Psoas muscle (tissue), 8 donors: ENCODE measurements around the gene EXOC3L4. TPM values are rescaled to one million over a fixed set of nuclear protein-coding genes. Genes with fewer than 3 reads are reported as not detected.

ENCODE experiments used
- ATAC-seq, 4 donors: fragments of 200-7000 bp; cut with Tn5 transposase; one replicate each; pipeline ENCODE4 v1.9.1; 2020; ENCODE audit warnings: moderate library complexity in 3 of 4, mild to moderate bottlenecking in 2 of 4
- DNase-seq, 2 donors: peaks; one replicate each; pipeline ENCODE4 v3.0.0-alpha.2; 2020
- H3K27ac ChIP-seq: fragments of 200-600 bp; one replicate; pipeline ENCODE4 v1.8.0; 2022
- H3K27me3 ChIP-seq, 3 donors: fragments of 200-600 bp in 1 of 3; one replicate each; pipeline versions ENCODE4 v1.6.1 to v1.8.0; 2013 to 2022; ENCODE audit warnings: low read length in 2 of 3, mild to moderate bottlenecking in 2 of 3, moderate library complexity in 1 of 3; ENCODE audit not compliant: insufficient read depth in 3 of 3
- H3K36me3 ChIP-seq, 2 donors: fragments of 200-600 bp in 1 of 2; one replicate each; pipeline versions ENCODE4 v1.6.1 to v1.8.0; 2013 to 2022; ENCODE audit warnings: low read depth in 1 of 2, mild to moderate bottlenecking in 1 of 2, moderate library complexity in 1 of 2; ENCODE audit not compliant: insufficient read depth in 1 of 2
- H3K4me1 ChIP-seq: fragments of 200-600 bp; one replicate; pipeline ENCODE4 v1.8.0; 2022
- H3K4me3 ChIP-seq: fragments of 200-600 bp; one replicate; pipeline ENCODE4 v1.8.0; 2022; ENCODE audit warnings: mild to moderate bottlenecking
- H3K9me3 ChIP-seq: fragments of 200-600 bp; one replicate; pipeline ENCODE4 v1.8.0; 2022
- WGBS, 3 donors: extraction: QIAGEN DNeasy Blood & Tissue Kit; methylation state at CpG; one replicate each; pipeline versions ENCODE4 v1.1.6 to v1.1.7; 2013; 5-methylcytosine and 5-hydroxymethylcytosine counted together
- intact Hi-C, 2 donors: fragments of 100-400 bp; cut with DNase I; formaldehyde crosslinking; loops; one replicate each; pipeline versions ENCODE4 v1.11.0 to v1.14.2; 2022
- polyA plus RNA-seq, 3 donors: library from polyadenylated mRNA; stranded (reverse); fragments of 200-250 nt; gene quantifications; one replicate each; pipeline ENCODE4 v1.2.3, GENCODE V29; 2013
- total RNA-seq, 4 donors: library from RNA; stranded (reverse); fragmentation: NEBNext Ultra II Directional in 2 of 4; extraction: Animal tissue kit (Norgen Biotek cat#: 25700) in 2 of 4; gene quantifications; one replicate each; pipeline versions ENCODE4 v1.2.1 to v1.2.4, GENCODE V29; 2021 to 2023
- TF ChIP-seq, protein P1 (sequence below): fragments of 200-600 bp; IDR thresholded peaks from one replicate; pipeline ENCODE4 v1.8.0; 2022; ENCODE audit warnings: antibody characterized with exemption
- donor health status: healthy with polysubstance abuse.
- donor health status: DM: no; HTN: no; CAD: no; lungs with moderate emphysema.
- donor health status: Bipolar disorder and iron deficiency.
- donor health status: healthy.
- donor health status: DM: yes; HTN: yes; CAD: no.
- donor health status: DM: no; HTN: no; CAD: no.
- donor health status: DM: no; HTN: no; CAD: no.
- donor health status: DM: yes; HTN: yes; CAD: no.

The EXOC3L4 gene
- total and polyA plus RNA-seq, 7 donors = 0.12 to 0.33 (median 0.27) TPM; not detected in 3

DNA sequence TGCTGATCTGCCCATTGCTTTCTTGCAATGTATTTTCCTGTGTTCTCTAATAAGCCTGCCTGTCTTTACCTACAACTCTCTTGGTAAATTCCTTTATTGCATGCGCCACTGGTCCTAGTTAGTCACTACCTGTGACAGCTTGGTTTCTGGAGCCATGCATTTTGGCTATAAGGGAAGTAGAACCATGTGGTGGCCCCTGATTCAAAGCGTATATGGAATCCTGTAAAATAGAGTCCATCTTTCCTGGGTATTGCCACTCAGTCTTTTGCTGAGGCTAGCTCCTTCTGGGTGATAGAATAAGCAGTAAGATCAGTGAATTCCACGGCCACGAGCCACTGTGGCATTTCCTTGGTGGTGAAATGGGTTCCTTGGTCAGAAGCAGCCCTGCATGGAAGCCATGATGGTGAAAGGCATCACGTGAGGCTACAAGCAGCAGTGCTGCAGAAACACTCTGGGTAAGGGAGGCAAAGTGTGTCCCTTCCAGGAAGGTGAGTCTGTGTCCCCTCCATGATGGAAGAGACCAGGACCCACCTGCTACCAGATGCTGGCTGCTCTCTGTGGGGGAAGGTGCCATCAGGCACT is 48.3 kb downstream of the EXOC3L4 start:
- ATAC-seq (no peak), DNase-seq (no peak)
- Histone ChIP-seq H3K4me3 (no peak overlapping the region), H3K4me1 (no peaks in the 10 kb centered on the region), H3K27ac (no peak overlapping the region), H3K36me3 (no peaks in the 10 kb centered on the region), H3K9me3 (no peaks in the 10 kb centered on the region), H3K27me3 (peaks cover 0 to 3% (median 0%) of the 10 kb centered on the region in 3 donors)
- intact Hi-C loops = loop anchor here in 1 of 2 donors (5.0 kb wide), 1 partner anchor 44 kb away; no protein-coding TSS in a partner anchor
- WGBS, 3 donors = 71 to 89% (median 74%) methylated on average over 5 of the region's 5 CpGs
- TF ChIP-seq, protein P1, sequence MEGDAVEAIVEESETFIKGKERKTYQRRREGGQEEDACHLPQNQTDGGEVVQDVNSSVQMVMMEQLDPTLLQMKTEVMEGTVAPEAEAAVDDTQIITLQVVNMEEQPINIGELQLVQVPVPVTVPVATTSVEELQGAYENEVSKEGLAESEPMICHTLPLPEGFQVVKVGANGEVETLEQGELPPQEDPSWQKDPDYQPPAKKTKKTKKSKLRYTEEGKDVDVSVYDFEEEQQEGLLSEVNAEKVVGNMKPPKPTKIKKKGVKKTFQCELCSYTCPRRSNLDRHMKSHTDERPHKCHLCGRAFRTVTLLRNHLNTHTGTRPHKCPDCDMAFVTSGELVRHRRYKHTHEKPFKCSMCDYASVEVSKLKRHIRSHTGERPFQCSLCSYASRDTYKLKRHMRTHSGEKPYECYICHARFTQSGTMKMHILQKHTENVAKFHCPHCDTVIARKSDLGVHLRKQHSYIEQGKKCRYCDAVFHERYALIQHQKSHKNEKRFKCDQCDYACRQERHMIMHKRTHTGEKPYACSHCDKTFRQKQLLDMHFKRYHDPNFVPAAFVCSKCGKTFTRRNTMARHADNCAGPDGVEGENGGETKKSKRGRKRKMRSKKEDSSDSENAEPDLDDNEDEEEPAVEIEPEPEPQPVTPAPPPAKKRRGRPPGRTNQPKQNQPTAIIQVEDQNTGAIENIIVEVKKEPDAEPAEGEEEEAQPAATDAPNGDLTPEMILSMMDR = no peak

DNA sequence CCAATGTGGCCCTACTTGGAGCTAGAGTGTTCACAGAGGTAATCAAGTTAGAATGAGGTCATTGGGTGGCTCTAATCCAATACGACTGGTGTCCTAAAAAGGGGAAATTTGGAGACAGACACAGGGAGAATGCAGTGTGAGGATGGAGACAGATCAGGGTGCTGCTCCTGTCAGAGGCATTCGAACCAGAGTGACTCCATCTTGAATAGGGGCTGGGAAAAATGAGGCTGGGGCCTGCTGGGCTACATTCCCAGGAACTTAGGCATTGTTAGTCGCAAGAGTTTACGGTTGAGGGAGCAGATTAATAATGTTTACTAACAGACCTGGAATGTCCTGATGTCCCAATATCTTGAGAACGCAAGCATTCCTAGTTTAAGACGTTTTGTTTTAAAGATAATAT is 49.0 kb downstream of the EXOC3L4 start:
- TF ChIP-seq, protein P1 = no peak
- intact Hi-C loops = loop anchor here in 1 of 2 donors (5.0 kb wide), 1 partner anchor 44 kb away; no protein-coding TSS in a partner anchor
- Histone ChIP-seq H3K36me3 (no peaks in the 10 kb centered on the region), H3K27me3 (peaks cover 0 to 3% (median 0%) of the 10 kb centered on the region in 3 donors), H3K27ac (no peak overlapping the region), H3K9me3 (no peaks in the 10 kb centered on the region), H3K4me1 (no peaks in the 10 kb centered on the region), H3K4me3 (no peak overlapping the region)
- ATAC-seq (no peak), DNase-seq (no peak)
- WGBS, 3 donors = 68 to 80% (median 68%) methylated on average over 6 of the region's 6 CpGs

DNA sequence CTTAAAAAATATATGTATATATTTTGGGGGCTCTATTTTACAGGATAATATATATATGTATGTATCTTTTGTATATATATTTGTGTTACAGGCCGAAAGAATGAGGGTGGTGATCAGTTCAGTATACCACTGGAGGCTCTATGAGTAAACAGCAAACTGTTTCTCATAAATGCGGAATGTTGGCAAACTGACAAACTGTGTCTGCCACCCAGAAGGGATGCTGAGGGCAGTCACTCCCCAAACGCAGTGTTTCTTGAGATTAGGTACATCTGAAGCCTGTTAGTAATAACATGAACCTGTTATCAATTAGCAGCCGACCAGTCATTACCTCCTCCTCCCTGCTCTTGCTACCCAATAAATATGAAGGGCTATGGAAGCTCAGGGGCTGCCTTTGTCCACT is 49.6 kb downstream of the EXOC3L4 start:
- Histone ChIP-seq H3K27ac (no peak overlapping the region), H3K4me3 (no peak overlapping the region), H3K4me1 (no peaks in the 10 kb centered on the region), H3K36me3 (no peaks in the 10 kb centered on the region), H3K9me3 (no peaks in the 10 kb centered on the region), H3K27me3 (peaks cover 0 to 3% (median 0%) of the 10 kb centered on the region in 3 donors)
- 68 to 73% (median 71%) methylated on average over 4 of the region's 4 CpGs for WGBS, 3 donors
- intact Hi-C loops = loop anchor here in 1 of 2 donors (5.0 kb wide), 1 partner anchor 43 kb away; no protein-coding TSS in a partner anchor
- DNase-seq (no peak), ATAC-seq (no peak)
- TF ChIP-seq, protein P1 = no peak

DNA sequence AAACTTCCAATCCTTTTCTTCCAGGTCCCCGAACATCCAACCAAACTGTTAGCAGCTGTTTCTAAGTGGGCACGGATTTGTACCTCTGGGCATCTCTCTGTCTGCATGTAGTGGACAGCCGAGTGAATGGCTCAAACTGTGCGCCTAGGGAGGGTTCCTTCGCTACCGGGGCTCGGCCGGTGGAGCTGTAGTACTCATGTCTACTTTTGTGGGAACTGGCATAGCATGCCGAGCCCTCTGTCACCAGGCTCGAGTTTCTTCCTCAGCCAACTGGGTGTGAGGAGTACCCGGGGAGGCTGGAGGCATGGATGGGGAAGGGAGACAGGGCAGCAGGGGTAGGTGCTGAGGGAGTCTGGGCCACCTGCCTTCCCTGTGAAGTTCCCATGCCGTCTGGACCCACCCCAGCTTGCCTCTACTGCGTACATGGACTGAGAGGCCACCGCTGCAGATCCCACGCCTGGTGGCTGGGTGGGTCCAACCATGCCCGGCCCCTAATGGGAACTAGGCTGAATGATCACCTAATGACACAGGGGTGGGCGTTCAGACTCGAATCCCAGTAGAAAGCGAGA is 51.7 kb downstream of the EXOC3L4 start:
- ATAC-seq (no peak), DNase-seq (no peak)
- intact Hi-C loops = no loop called here
- no peak overlapping the region for H3K27ac ChIP-seq
- H3K4me3 ChIP-seq = no peak overlapping the region
- TF ChIP-seq, protein P1 = no peak
- H3K4me1 ChIP-seq = no peaks in the 10 kb centered on the region
- H3K36me3 ChIP-seq = no peaks in the 10 kb centered on the region
- H3K9me3 ChIP-seq = no peaks in the 10 kb centered on the region
- H3K27me3 ChIP-seq = peaks cover 0 to 3% (median 0%) of the 10 kb centered on the region in 3 donors
- WGBS, 3 donors = 70 to 87% (median 75%) methylated on average over 17 to 19 of the region's 19 CpGs
